Heart left ventricle (tissue), 16 donors: ENCODE data around the gene PCGF3. TPM values are rescaled to one million over a fixed set of nuclear protein-coding genes. Genes with fewer than 3 reads are reported as not detected.
A peak's percentile ranks its signal among the peaks of the same experiment; 100 is the strongest.

ENCODE experiments used
- ATAC-seq, 4 donors: fragments of 200-7000 bp; cut with Tn5 transposase; one replicate each; pipeline ENCODE4 v1.9.1; 2020 to 2022; ENCODE audit warnings: moderate library complexity in 4 of 4, mild to moderate bottlenecking in 3 of 4, moderate number of reproducible peaks in 1 of 4
- DNase-seq, 5 donors: peaks; one replicate each; pipeline ENCODE4 v3.0.0-alpha.2; 2020
- H3K27ac ChIP-seq, 12 donors: fragments of 200-600 bp; sonication (generic) in 4 of 12; one replicate each; pipeline versions ENCODE4 v1.5.0 to v1.8.0; 2016 to 2022; ENCODE audit warnings: mild to moderate bottlenecking in 2 of 12
- H3K27me3 ChIP-seq, 9 donors: fragments of 200-600 bp; sonication (generic) in 2 of 9; one replicate each; pipeline versions ENCODE4 v1.5.1 to v1.8.0; 2016 to 2022; ENCODE audit warnings: mild to moderate bottlenecking in 3 of 9
- H3K36me3 ChIP-seq, 9 donors: fragments of 200-600 bp; sonication (generic) in 2 of 9; one replicate each; pipeline versions ENCODE4 v1.5.0 to v1.8.0; 2018 to 2022; ENCODE audit warnings: mild to moderate bottlenecking in 2 of 9
- H3K4me1 ChIP-seq, 12 donors: fragments of 200-600 bp; sonication (generic) in 4 of 12; one replicate each; pipeline versions ENCODE4 v1.5.0 to v1.8.0; 2016 to 2022; ENCODE audit warnings: mild to moderate bottlenecking in 3 of 12
- H3K4me3 ChIP-seq, 12 donors: fragments of 200-600 bp; sonication (generic) in 4 of 12; one replicate each; pipeline versions ENCODE4 v1.5.0 to v1.8.0; 2017 to 2022; ENCODE audit warnings: mild to moderate bottlenecking in 9 of 12, moderate library complexity in 4 of 12
- H3K9me3 ChIP-seq, 12 donors: fragments of 200-600 bp; sonication (generic) in 4 of 12; one replicate each; pipeline versions ENCODE4 v1.5.0 to v1.8.0; 2016 to 2022; ENCODE audit warnings: mild to moderate bottlenecking in 1 of 12
- POLR2A ChIP-seq, 2 donors: fragments of 450-650 bp; IDR thresholded peaks; one replicate each; pipeline ENCODE4 v1.6.1; 2017; ENCODE audit warnings: antibody characterized with exemption in 2 of 2, mild to moderate bottlenecking in 2 of 2, moderate library complexity in 2 of 2
- WGBS, 4 donors: extraction: QIAGEN DNeasy Blood & Tissue Kit in 2 of 4; methylation state at CpG; one replicate each; pipeline versions ENCODE4 v1.1.5 to v1.1.7; 2013 to 2018; 5-methylcytosine and 5-hydroxymethylcytosine counted together
- intact Hi-C, 10 donors: fragments of 100-400 bp; cut with DNase I; formaldehyde crosslinking; loops; one replicate each; pipeline versions ENCODE4 v1.11.1 to v1.14.2; 2022
- long read RNA-seq, 3 donors: library from polyadenylated mRNA; unstranded; transcript quantifications; one replicate each; pipeline ENCODE4 v2.0.0, GENCODE V29; 2020 to 2021
- polyA plus RNA-seq, 2 donors: library from polyadenylated mRNA; stranded (reverse); fragments of 200-250 nt; gene quantifications; one replicate each; pipeline ENCODE4 v1.2.3, GENCODE V29; 2013
- total RNA-seq, 9 donors: library from RNA; depleted of rRNA in 2 of 9; stranded (reverse); fragments of >200 nt in 2 of 9; fragmentation: NEBNext Ultra II Directional in 3 of 9; extraction: Animal tissue kit (Norgen Biotek cat#: 25700) in 3 of 9; gene quantifications; one replicate each; pipeline versions ENCODE4 v1.1.0 to v1.2.4, GENCODE V29; 2016 to 2023
- TF ChIP-seq, protein P1 (sequence below), 12 donors: fragments of 200-600 bp; sonication (generic) in 4 of 12; IDR thresholded peaks; one replicate each; pipeline versions ENCODE4 v1.5.0 to v1.8.0; 2018 to 2022; ENCODE audit warnings: antibody characterized with exemption in 12 of 12, mild to moderate bottlenecking in 5 of 12
- donor health status: ischemic (EF 13 %, LVEDD 7.1; RV severe dilation, severe dysfunction).
- donor health status: healthy with polysubstance abuse.
- donor health status: DM: no; HTN: yes; CAD: no.
- donor health status: DM: no; HTN: no; CAD: no.
- donor health status: ischemic (EF 25% LVEDD 6.9; RV normal size, moderate dysfunction).
- donor health status: ischemic (EF 25% LVEDD 5.7; RV mildly dilated, moderate dysfunction).
- donor health status: healthy.
- donor health status: DM: yes; HTN: yes; CAD: no.
- donor health status: ischemic (EF 35%, LVEDD 5.7; RV mildly dilated, moderate dysfunction).
- donor health status: nonischemic (EF 11% LVEDD 7.7; RV severe dilation, severe dysfunction).
- donor health status: DM: yes; HTN: yes; CAD: no.
- donor health status: PGD.
- donor health status: ischemic (EF 29% LVEDD 5.4; RV normal size, mild dysfunction).
- donor health status: nonischemic (EF 23%, LVEDD 6.1; RV moderate dilation, normal function).

PCGF3 gene, protein sequence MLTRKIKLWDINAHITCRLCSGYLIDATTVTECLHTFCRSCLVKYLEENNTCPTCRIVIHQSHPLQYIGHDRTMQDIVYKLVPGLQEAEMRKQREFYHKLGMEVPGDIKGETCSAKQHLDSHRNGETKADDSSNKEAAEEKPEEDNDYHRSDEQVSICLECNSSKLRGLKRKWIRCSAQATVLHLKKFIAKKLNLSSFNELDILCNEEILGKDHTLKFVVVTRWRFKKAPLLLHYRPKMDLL
- total RNA-seq (10 to 100 TPM; 16.2 to 45.7 (median 21.8) TPM), polyA plus RNA-seq (10 to 100 TPM; 24.7 to 26.6 TPM)
- long read RNA-seq, donor 1, full-length matches to known transcripts = 14 of 23 reads
- long read RNA-seq, donor 1, partial matches to known transcripts = 2 of 23 reads
- long read RNA-seq, donor 1, other reads (novel, unspliced or antisense) = 7 of 23 reads
- long read RNA-seq, donor 2, full-length matches to known transcripts = 45 of 54 reads
- long read RNA-seq, donor 2, partial matches to known transcripts = 3 of 54 reads
- long read RNA-seq, donor 2, other reads (novel, unspliced or antisense) = 6 of 54 reads
- long read RNA-seq, donor 3, full-length matches to known transcripts = 22 of 30 reads
- long read RNA-seq, donor 3, partial matches to known transcripts = 4 of 30 reads
- long read RNA-seq, donor 3, other reads (novel, unspliced or antisense) = 4 of 30 reads

DNA sequence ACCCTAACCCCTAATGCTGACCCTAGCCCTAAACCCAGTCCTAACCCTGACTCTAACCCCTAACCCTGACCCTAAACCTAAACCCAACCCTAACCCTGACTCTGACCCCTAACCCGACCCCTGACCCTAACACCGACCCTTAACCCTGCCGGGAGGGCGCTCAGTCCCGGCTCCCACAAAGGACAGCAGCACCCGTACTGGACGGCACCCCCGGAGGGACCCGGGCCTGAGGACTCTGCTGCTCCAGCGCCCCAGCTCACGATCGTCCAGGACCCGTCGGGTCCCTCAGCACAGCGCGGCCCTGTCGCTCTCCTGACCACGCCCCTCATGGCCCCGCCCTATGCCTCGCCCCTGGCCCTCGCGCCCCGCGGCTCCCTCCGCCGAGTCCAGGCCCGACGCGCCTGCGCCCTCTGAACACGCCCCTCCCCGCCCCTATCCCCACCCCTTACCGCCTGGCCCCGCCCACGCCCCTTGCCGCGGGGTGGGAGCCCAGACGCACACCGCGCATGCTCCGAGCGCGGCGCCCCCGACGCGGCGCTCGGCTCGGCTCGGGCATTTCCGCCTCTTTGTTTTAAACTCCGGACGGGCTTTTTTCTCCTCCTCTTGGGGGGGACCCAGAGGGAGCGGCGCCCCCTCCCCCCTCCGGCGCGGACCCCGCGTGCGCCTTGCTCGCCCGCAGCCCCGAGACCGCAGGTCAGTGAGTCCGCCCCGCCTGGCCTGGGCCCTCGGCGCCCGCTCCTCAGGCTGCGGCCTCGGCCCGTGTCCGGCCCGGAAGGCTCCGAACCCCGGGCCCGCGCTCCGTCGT is at the start of gene PCGF3:
Gene PCGF3, plus strand, starts transcription at position 555 of the 805 bp plus-strand sequence. CDS start 27,849 bp downstream, outside the sequence.
- Histone ChIP-seq H3K27me3 (no peaks in the 10 kb centered on the region), H3K9me3 (no peaks in the 10 kb centered on the region), H3K27ac (peak within 1 kb of the TSS; percentile 28 to 97 (median 84)), H3K4me1 (peaks cover 5 to 36% (median 19%) of the 10 kb centered on the region in 12 donors), H3K36me3 (peaks cover 0 to 2% (median 0%) of the 10 kb centered on the region in 9 donors), H3K4me3 (peak within 1 kb of the TSS; percentile 66 to 99 (median 90))
- WGBS, 4 donors = 2 to 3% (median 2%) methylated on average over 43 to 82 of the region's 82 CpGs
- ATAC-seq (peak; percentile 97 to 99 (median 98)), DNase-seq (peak; percentile 97 to 99 (median 98))
- TF ChIP-seq, protein P1, sequence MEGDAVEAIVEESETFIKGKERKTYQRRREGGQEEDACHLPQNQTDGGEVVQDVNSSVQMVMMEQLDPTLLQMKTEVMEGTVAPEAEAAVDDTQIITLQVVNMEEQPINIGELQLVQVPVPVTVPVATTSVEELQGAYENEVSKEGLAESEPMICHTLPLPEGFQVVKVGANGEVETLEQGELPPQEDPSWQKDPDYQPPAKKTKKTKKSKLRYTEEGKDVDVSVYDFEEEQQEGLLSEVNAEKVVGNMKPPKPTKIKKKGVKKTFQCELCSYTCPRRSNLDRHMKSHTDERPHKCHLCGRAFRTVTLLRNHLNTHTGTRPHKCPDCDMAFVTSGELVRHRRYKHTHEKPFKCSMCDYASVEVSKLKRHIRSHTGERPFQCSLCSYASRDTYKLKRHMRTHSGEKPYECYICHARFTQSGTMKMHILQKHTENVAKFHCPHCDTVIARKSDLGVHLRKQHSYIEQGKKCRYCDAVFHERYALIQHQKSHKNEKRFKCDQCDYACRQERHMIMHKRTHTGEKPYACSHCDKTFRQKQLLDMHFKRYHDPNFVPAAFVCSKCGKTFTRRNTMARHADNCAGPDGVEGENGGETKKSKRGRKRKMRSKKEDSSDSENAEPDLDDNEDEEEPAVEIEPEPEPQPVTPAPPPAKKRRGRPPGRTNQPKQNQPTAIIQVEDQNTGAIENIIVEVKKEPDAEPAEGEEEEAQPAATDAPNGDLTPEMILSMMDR (IDR thresholded peaks at IDR 0.05) = no peak
- TF ChIP-seq POLR2A (IDR thresholded peaks at IDR 0.05) = peak in 1 of 2 donors; percentile 82
- intact Hi-C loops = loop anchor here in 1 of 10 donors (1.0 kb wide), 1 partner anchor 31 kb away; the partner anchor contains the start of genes ATP5ME and MYL5

DNA sequence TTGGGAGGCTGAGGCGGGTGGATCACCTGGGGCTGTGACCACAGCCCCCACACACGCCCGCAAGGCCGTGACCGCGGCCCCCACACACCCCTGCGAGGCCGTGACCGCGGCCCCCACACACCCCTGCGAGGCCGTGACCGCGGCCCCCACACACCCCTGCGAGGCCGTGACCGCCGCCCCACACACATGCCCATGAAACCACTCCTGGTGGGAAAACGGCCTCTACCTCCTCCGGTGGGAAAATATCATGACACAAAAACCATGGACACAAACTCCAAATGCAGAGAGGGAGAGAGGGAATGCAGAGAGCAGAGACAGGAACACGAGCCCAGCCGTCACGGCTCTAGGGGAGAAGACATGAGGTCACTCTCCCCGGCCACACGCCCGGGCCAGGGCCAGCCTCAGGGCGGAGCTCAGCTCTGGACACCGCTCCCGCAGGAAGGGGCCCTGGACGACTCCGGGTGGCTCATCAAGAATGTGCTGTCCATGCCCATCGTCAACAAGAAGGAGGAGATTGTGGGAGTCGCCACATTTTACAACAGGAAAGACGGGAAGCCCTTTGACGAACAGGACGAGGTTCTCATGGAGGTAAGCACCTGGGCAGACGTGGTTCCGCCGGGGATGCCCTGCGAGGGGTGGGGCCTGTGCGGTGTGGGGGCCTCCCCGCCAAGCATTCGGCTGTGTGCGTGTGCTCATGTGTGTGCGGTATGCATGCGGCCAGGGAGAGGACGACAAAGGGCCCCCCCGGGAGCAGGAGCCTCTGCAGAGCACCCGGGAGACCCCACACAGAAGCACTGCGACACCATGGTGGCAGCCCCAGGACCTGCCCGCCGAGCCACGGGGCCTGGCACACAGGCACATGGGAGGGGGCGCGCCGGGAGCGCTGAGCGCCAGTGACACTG is 48.9 kb upstream of the PCGF3 start:
- Histone ChIP-seq H3K27ac (no peak overlapping the region), H3K4me3 (no peak overlapping the region), H3K4me1 (no peaks in the 10 kb centered on the region), H3K36me3 (no peaks in the 10 kb centered on the region), H3K27me3 (peaks cover 0 to 1% (median 0%) of the 10 kb centered on the region in 9 donors), H3K9me3 (no peaks in the 10 kb centered on the region)
- 72 to 75% (median 73%) methylated on average over 48 to 58 of the region's 58 CpGs for WGBS, 4 donors
- intact Hi-C loops = no loop called here
- ATAC-seq (no peak), DNase-seq (peak in 3 of 5 donors; percentile 23 to 52 (median 25))
- no peak for TF ChIP-seq POLR2A (IDR thresholded peaks at IDR 0.05)
- TF ChIP-seq, protein P1 (IDR thresholded peaks at IDR 0.05) = no peak

DNA sequence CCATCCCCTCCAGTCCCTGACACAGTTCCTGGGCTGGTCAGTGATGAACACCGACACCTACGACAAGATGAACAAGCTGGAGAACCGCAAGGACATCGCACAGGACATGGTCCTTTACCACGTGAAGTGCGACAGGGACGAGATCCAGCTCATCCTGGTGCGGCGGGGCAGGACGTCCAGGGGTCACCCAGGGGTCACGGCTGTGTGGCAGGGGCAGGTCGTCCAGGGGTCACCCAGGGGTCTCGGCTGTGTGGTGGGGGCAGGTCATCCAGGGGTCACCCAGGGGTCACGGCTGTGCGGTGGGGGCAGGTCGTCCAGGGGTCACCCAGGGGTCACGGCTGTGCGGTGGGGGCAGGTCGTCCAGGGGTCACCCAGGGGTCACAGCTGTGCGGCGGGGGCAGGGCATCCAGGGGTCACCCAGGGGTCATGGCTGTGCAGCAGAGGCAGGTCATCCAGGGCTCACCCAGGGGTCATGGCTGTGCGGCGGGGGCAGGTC is 48.2 kb upstream of the PCGF3 start:
- H3K36me3 ChIP-seq = no peaks in the 10 kb centered on the region
- no peak for TF ChIP-seq POLR2A (IDR thresholded peaks at IDR 0.05)
- TF ChIP-seq, protein P1 (IDR thresholded peaks at IDR 0.05) = no peak
- H3K27ac ChIP-seq = no peak overlapping the region
- intact Hi-C loops = no loop called here
- H3K4me1 ChIP-seq = no peaks in the 10 kb centered on the region
- ATAC-seq = no peak
- H3K27me3 ChIP-seq = no peaks in the 10 kb centered on the region
- DNase-seq = peak in 2 of 5 donors; percentile 24 to 46
- no peaks in the 10 kb centered on the region for H3K9me3 ChIP-seq
- WGBS, 4 donors = 75 to 85% (median 79%) methylated on average over 18 to 23 of the region's 23 CpGs
- no peak overlapping the region for H3K4me3 ChIP-seq
